Sigmoid colon (tissue), 7 donors: Measurements from ENCODE around the gene ARCN1. TPM values are rescaled to one million over a fixed set of nuclear protein-coding genes. Genes with fewer than 3 reads are reported as not detected.
"Not testable (repeated sequence)": the region's sequence is repeated elsewhere in the genome, so short reads cannot be mapped to it uniquely, and the experiment has no call there.

Source experiments
- DNase-seq: peaks from one replicate; pipeline ENCODE4 v3.0.0-alpha.2; 2019
- H3K27ac ChIP-seq, 4 donors: fragments of 200-600 bp; sonication (generic); one replicate each; pipeline ENCODE4 v1.5.1; 2016 to 2019; ENCODE audit warnings: mild to moderate bottlenecking in 1 of 4
- H3K27me3 ChIP-seq, 3 donors: fragments of 200-600 bp; sonication (generic); one replicate each; pipeline ENCODE4 v1.5.1; 2019; ENCODE audit warnings: mild to moderate bottlenecking in 1 of 3
- H3K36me3 ChIP-seq, 4 donors: fragments of 200-600 bp; sonication (generic); one replicate each; pipeline ENCODE4 v1.5.1; 2016 to 2019
- H3K4me1 ChIP-seq, 4 donors: fragments of 200-600 bp; sonication (generic); one replicate each; pipeline ENCODE4 v1.5.1; 2017 to 2019
- H3K4me3 ChIP-seq, 4 donors: fragments of 200-600 bp; sonication (generic); one replicate each; pipeline ENCODE4 v1.5.1; 2017 to 2019; ENCODE audit warnings: mild to moderate bottlenecking in 2 of 4, moderate library complexity in 1 of 4
- H3K9me3 ChIP-seq, 4 donors: fragments of 200-600 bp in 3 of 4; sonication (generic) in 3 of 4; one replicate each; pipeline versions ENCODE4 v1.5.1 to v1.6.1; 2013 to 2019
- EP300 ChIP-seq, 4 donors: sonication (generic); formaldehyde crosslinking; IDR thresholded peaks; one replicate each; pipeline ENCODE4 v1.6.1; 2017; ENCODE audit warnings: antibody characterized with exemption in 4 of 4
- POLR2A ChIP-seq, 2 donors: fragments of 450-650 bp; IDR thresholded peaks; one replicate each; pipeline ENCODE4 v1.6.1; 2016; ENCODE audit warnings: antibody characterized with exemption in 2 of 2, mild to moderate bottlenecking in 2 of 2, moderate library complexity in 2 of 2
- POLR2AphosphoS5 ChIP-seq, 4 donors: sonication (generic); formaldehyde crosslinking; IDR thresholded peaks; one replicate each; pipeline ENCODE4 v1.6.1; 2017; ENCODE audit warnings: antibody characterized with exemption in 4 of 4
- WGBS, 2 donors: extraction: QIAGEN DNeasy Blood & Tissue Kit; methylation state at CpG; one replicate each; pipeline ENCODE4 v1.1.7; 2013; 5-methylcytosine and 5-hydroxymethylcytosine counted together
- intact Hi-C: fragments of 100-400 bp; cut with DNase I; formaldehyde crosslinking; loops from one replicate; pipeline ENCODE4 v1.15.1; 2023
- polyA plus RNA-seq, 3 donors: library from polyadenylated mRNA; stranded (reverse); fragments of 200-250 nt; gene quantifications; one replicate each; pipeline ENCODE4 v1.2.3, GENCODE V29; 2013
- total RNA-seq, 4 donors: library from RNA; depleted of rRNA; stranded (reverse); fragments of >200 nt; gene quantifications; one replicate each; pipeline ENCODE4 v1.1.0, GENCODE V29; 2016
- TF ChIP-seq, protein P1 (sequence below), 4 experiments: fragments of 450-650 bp in 3 of 4; fragments of 200-600 bp in 1 of 4; IDR thresholded peaks; one replicate each; pipeline ENCODE4 v1.5.1; 2016 to 2019; ENCODE audit warnings: antibody characterized with exemption in 4 of 4, mild to moderate bottlenecking in 3 of 4, moderate library complexity in 2 of 4
- donor health status: healthy with polysubstance abuse.
- donor health status: Bipolar disorder and iron deficiency.
- donor health status: healthy.

Gene ARCN1
- total and polyA plus RNA-seq, 7 donors, result 74.9 to 105 (median 87.8) TPM

GRCh38 chr11:118572981-118573550 lies 857 bp downstream of the ARCN1 start:
- H3K4me1 ChIP-seq, result peaks cover 0 to 53% (median 47%) of the 10 kb centered on the region in 4 donors
- intact Hi-C loops, result no loop called here
- TF ChIP-seq EP300 (IDR thresholded peaks at IDR 0.05) (no peak), POLR2A (IDR thresholded peaks at IDR 0.05) (no peak)
- peak overlapping the region; percentile 92 to 99 (median 98) for H3K27ac ChIP-seq
- peak overlapping the region; percentile 76 to 99 (median 98) for H3K4me3 ChIP-seq
- H3K9me3 ChIP-seq, result no peaks in the 10 kb centered on the region
- no peaks in the 10 kb centered on the region for H3K36me3 ChIP-seq
- no peaks in the 10 kb centered on the region for H3K27me3 ChIP-seq
- no peak for DNase-seq
- WGBS, 2 donors, result 3 to 5% methylated on average over 10 of the region's 10 CpGs

DNA sequence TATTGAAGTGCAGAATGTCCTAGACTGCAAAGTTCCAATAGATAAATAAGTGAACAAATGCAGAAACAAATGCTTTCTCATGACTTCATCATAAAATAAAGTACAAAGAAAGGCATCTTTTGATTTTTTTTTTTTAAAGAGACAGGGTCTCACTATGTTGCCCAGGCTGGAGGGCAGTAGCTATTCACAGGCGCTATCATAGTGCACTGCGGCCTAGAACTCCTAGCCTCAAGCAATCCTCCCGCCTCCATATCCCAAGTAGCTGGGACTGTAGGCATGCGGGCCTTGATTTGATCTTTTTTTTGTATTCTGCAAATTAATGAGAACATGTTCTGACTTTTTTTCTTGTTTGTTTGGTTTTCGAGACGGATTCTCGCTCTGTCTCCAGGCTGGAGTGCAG lies 2.4 kb downstream of the ARCN1 start:
- 90 to 96% methylated on average over 7 of the region's 7 CpGs for WGBS, 2 donors
- intact Hi-C loops, result no loop called here

DNA sequence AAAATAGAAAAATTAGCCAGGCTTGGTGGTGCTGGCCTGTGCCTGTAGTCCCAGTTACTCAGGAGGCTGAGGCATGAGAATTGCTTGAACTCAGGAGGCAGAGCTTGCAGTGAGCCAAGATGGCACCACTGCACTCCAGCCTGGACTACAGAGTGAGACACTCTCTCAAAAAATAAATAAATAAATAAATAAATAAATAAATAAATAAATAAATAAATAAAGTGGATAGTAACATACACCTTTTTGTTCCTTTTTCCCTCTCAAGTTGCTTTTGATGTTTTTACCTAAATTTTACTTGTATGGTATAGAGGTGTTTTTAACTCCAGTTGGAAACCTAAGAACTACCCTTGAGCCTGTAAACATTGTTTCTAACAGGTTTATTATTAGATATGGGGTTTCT lies 5.8 kb downstream of the ARCN1 start:
- H3K4me3 ChIP-seq, intact Hi-C loops, DNase-seq, H3K27me3 ChIP-seq, H3K9me3 ChIP-seq: not testable (repeated sequence)
- Histone ChIP-seq H3K4me1 (peaks cover 0 to 61% (median 50%) of the 10 kb centered on the region in 4 donors), H3K27ac (peak overlapping the region in 1 of 4 donors; percentile 42), H3K36me3 (peaks cover 0 to 20% (median 1%) of the 10 kb centered on the region in 4 donors)

More for the DNA sequence above, 2.4 kb downstream of the ARCN1 start:
- Histone ChIP-seq H3K9me3 (no peaks in the 10 kb centered on the region), H3K36me3 (no peaks in the 10 kb centered on the region), H3K27ac (peak overlapping the region in 1 of 4 donors; percentile 99), H3K4me3 (no peak overlapping the region), H3K27me3 (no peaks in the 10 kb centered on the region), H3K4me1 (peaks cover 0 to 60% (median 52%) of the 10 kb centered on the region in 4 donors)
- no peak for DNase-seq
- TF ChIP-seq POLR2A (IDR thresholded peaks at IDR 0.05), result no peak
- no peak for TF ChIP-seq EP300 (IDR thresholded peaks at IDR 0.05)
- TF ChIP-seq, protein P1, sequence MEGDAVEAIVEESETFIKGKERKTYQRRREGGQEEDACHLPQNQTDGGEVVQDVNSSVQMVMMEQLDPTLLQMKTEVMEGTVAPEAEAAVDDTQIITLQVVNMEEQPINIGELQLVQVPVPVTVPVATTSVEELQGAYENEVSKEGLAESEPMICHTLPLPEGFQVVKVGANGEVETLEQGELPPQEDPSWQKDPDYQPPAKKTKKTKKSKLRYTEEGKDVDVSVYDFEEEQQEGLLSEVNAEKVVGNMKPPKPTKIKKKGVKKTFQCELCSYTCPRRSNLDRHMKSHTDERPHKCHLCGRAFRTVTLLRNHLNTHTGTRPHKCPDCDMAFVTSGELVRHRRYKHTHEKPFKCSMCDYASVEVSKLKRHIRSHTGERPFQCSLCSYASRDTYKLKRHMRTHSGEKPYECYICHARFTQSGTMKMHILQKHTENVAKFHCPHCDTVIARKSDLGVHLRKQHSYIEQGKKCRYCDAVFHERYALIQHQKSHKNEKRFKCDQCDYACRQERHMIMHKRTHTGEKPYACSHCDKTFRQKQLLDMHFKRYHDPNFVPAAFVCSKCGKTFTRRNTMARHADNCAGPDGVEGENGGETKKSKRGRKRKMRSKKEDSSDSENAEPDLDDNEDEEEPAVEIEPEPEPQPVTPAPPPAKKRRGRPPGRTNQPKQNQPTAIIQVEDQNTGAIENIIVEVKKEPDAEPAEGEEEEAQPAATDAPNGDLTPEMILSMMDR (IDR thresholded peaks at IDR 0.05), result no peak
- no peak for TF ChIP-seq POLR2AphosphoS5 (IDR thresholded peaks at IDR 0.05)

DNA sequence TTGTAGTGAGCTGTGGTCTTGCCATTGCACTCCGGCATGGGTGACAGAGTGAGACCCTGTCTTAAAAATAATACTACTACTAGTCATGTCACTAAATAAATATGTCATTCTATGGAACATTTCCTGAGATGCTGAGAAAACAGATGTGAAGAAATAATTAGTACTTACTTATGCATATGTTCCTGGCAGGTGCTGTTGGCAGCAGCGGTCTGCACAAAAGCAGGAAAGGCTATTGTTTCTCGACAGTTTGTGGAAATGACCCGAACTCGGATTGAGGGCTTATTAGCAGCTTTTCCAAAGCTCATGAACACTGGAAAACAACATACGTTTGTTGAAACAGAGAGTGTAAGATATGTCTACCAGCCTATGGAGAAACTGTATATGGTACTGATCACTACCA lies 8.8 kb downstream of the ARCN1 start:
- no peaks in the 10 kb centered on the region for H3K9me3 ChIP-seq
- H3K36me3 ChIP-seq, result peaks cover 10 to 51% (median 32%) of the 10 kb centered on the region in 4 donors
- WGBS, 2 donors, result 84 to 86% methylated on average over 6 of the region's 6 CpGs
- no peaks in the 10 kb centered on the region for H3K27me3 ChIP-seq
- intact Hi-C loops, result no loop called here
- H3K4me1 ChIP-seq, result peaks cover 0 to 31% (median 21%) of the 10 kb centered on the region in 4 donors
- no peak for DNase-seq
- no peak for TF ChIP-seq POLR2AphosphoS5 (IDR thresholded peaks at IDR 0.05)
- TF ChIP-seq, protein P1 (IDR thresholded peaks at IDR 0.05), result no peak
- no peak overlapping the region for H3K27ac ChIP-seq
- H3K4me3 ChIP-seq, result no peak overlapping the region

DNA sequence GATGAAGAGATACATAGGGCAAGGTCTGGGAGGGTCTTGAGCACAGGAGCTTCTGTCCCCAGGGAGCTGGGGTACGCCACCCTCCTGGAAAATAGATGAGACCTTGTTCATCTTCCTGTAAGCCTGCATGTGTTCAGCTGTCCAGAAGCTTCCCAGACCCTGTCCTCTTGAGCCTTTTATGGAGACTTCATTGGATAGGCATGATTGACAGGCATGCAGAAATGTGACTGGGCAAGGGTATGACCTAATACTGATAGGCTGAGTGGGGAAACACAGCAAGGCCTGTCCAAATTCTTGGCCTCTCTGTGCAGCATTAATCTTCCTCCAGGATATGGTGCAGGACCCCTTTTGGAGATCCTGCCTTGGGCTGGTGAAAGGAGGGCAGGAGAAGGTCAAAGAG lies 15.7 kb downstream of the ARCN1 start:
- peaks cover 30 to 100% (median 70%) of the 10 kb centered on the region in 4 donors for H3K36me3 ChIP-seq
- no peak for DNase-seq
- no peak for TF ChIP-seq POLR2AphosphoS5 (IDR thresholded peaks at IDR 0.05)
- TF ChIP-seq POLR2A (IDR thresholded peaks at IDR 0.05), result no peak

GRCh38 chr11:118592616-118593367 lies 20.6 kb downstream of the ARCN1 start:
- Histone ChIP-seq H3K4me1 (peaks cover 0 to 21% (median 10%) of the 10 kb centered on the region in 4 donors), H3K4me3 (no peak overlapping the region), H3K27me3 (no peaks in the 10 kb centered on the region), H3K36me3 (peaks cover 24 to 99% (median 51%) of the 10 kb centered on the region in 4 donors), H3K9me3 (no peaks in the 10 kb centered on the region), H3K27ac (peak overlapping the region; percentile 51 to 78 (median 64))
- WGBS, 2 donors, result 85 to 86% methylated on average over 2 of the region's 2 CpGs
- no peak for DNase-seq
- intact Hi-C loops, result no loop called here
- TF ChIP-seq, protein P1 (IDR thresholded peaks at IDR 0.05), result no peak
- peak in 1 of 4 donors; percentile 38 for TF ChIP-seq POLR2AphosphoS5 (IDR thresholded peaks at IDR 0.05)
- TF ChIP-seq POLR2A (IDR thresholded peaks at IDR 0.05), result no peak
- peak in 1 of 4 donors; percentile 14 for TF ChIP-seq EP300 (IDR thresholded peaks at IDR 0.05)

More for the DNA sequence above, 15.7 kb downstream of the ARCN1 start:
- intact Hi-C loops, result no loop called here
- Histone ChIP-seq H3K4me1 (peaks cover 0 to 6% (median 3%) of the 10 kb centered on the region in 4 donors), H3K27ac (no peak overlapping the region), H3K4me3 (no peak overlapping the region), H3K9me3 (no peaks in the 10 kb centered on the region), H3K27me3 (no peaks in the 10 kb centered on the region)
- WGBS, 2 donors, result 96 to 97% methylated on average over 1 of the region's 1 CpG
